ENCODE results near the gene STEAP3. TPM values are rescaled to one million over a fixed set of nuclear protein-coding genes. Genes with fewer than 3 reads are reported as not detected.

The STEAP3 gene
- total RNA-seq, 1 experiment from 2014 or later, result 30.5 TPM

- no peak for TF ChIP-seq CTCF (IDR thresholded peaks at IDR 0.05; ENCODE audit: unreplicated experiment)
- Mint-ChIP-seq H3K4me1 (ENCODE audit: low read depth, unreplicated experiment) (peaks cover 6% of the 10 kb centered on the region), H3K9me3 (ENCODE audit: low read depth, unreplicated experiment) (no peaks in the 10 kb centered on the region), H3K27me3 (ENCODE audit: unreplicated experiment) (no peaks in the 10 kb centered on the region), H3K27ac (ENCODE audit: unreplicated experiment) (no peak overlapping the region), H3K4me3 (ENCODE audit: low read depth, unreplicated experiment) (no peak overlapping the region), H3K36me3 (ENCODE audit: insufficient read depth, unreplicated experiment) (peaks cover 4% of the 10 kb centered on the region)
- no peak for DNase-seq
- intact Hi-C loops (cut with micrococcal nuclease; ENCODE audit: unreplicated experiment), result loop anchor here (10.0 kb wide), 1 partner anchor 93 kb away; no protein-coding TSS in a partner anchor
- CTCF ChIA-PET, result no interaction called here
- BruUV-seq (replicated peaks), result no TSS peak
Observed at GRCh38 chr2:119177171-119177837, 46.3 kb upstream of the STEAP3 start.

GRCh38 chr2:119177838-119178190 is 45.8 kb upstream of the STEAP3 start:
- no TSS peak for BruUV-seq (replicated peaks)
- intact Hi-C loops (cut with micrococcal nuclease; ENCODE audit: unreplicated experiment), result loop anchor here (10.0 kb wide), 1 partner anchor 93 kb away; no protein-coding TSS in a partner anchor
- Mint-ChIP-seq H3K4me1 (ENCODE audit: low read depth, unreplicated experiment) (peaks cover 6% of the 10 kb centered on the region), H3K9me3 (ENCODE audit: low read depth, unreplicated experiment) (no peaks in the 10 kb centered on the region), H3K27ac (ENCODE audit: unreplicated experiment) (no peak overlapping the region), H3K4me3 (ENCODE audit: low read depth, unreplicated experiment) (no peak overlapping the region), H3K36me3 (ENCODE audit: insufficient read depth, unreplicated experiment) (peaks cover 4% of the 10 kb centered on the region), H3K27me3 (ENCODE audit: unreplicated experiment) (no peaks in the 10 kb centered on the region)
- CTCF ChIA-PET, result no interaction called here
- DNase-seq, result no peak
- no peak for TF ChIP-seq CTCF (IDR thresholded peaks at IDR 0.05; ENCODE audit: unreplicated experiment)

GRCh38 chr2:119178776-119179175 is 44.9 kb upstream of the STEAP3 start:
- no TSS peak for BruUV-seq (replicated peaks)
- no peaks in the 10 kb centered on the region for H3K9me3 Mint-ChIP-seq (ENCODE audit: low read depth, unreplicated experiment)
- peaks cover 4% of the 10 kb centered on the region for H3K36me3 Mint-ChIP-seq (ENCODE audit: insufficient read depth, unreplicated experiment)
- intact Hi-C loops (cut with micrococcal nuclease; ENCODE audit: unreplicated experiment), result loop anchor here (10.0 kb wide), 1 partner anchor 94 kb away; no protein-coding TSS in a partner anchor
- DNase-seq, result no peak
- peaks cover 6% of the 10 kb centered on the region for H3K4me1 Mint-ChIP-seq (ENCODE audit: low read depth, unreplicated experiment)
- no peak overlapping the region for H3K4me3 Mint-ChIP-seq (ENCODE audit: low read depth, unreplicated experiment)
- H3K27me3 Mint-ChIP-seq (ENCODE audit: unreplicated experiment), result no peaks in the 10 kb centered on the region
- CTCF ChIA-PET, result interaction anchor here (0.8 to 0.9 kb wide), 2 partner anchors 12 to 31 kb away, joined by 4 to 5 read pairs; no protein-coding TSS in a partner anchor
- H3K27ac Mint-ChIP-seq (ENCODE audit: unreplicated experiment), result no peak overlapping the region
- no peak for TF ChIP-seq CTCF (IDR thresholded peaks at IDR 0.05; ENCODE audit: unreplicated experiment)

DNA sequence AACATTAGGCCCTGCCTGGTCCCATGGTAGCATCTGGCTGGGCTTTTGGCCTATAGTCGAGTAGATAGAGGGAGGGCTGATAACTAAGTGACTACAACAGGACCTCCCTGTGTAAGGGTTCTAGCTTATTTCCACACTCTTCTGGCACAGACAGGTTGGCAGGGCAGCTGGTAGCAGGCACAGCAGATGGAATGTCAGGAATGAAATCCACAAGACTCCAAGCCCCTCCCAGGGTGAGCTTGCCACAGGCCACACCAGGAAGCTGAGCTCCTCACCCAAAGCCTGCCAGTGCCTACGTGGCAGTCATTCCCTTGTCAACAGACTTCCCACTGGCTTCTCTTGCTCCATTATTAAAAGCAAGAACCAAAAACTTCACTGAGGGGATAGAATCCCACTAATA is 44.4 kb upstream of the STEAP3 start:
- H3K4me1 Mint-ChIP-seq (ENCODE audit: low read depth, unreplicated experiment), result peaks cover 6% of the 10 kb centered on the region
- intact Hi-C loops (cut with micrococcal nuclease; ENCODE audit: unreplicated experiment), result loop anchor here (10.0 kb wide), 1 partner anchor 94 kb away; no protein-coding TSS in a partner anchor
- CTCF ChIA-PET, result interaction anchor here (0.8 to 0.9 kb wide), 2 partner anchors 12 to 30 kb away, joined by 4 to 5 read pairs; no protein-coding TSS in a partner anchor
- peaks cover 4% of the 10 kb centered on the region for H3K36me3 Mint-ChIP-seq (ENCODE audit: insufficient read depth, unreplicated experiment)
- H3K4me3 Mint-ChIP-seq (ENCODE audit: low read depth, unreplicated experiment), result no peak overlapping the region
- no TSS peak for BruUV-seq (replicated peaks)
- TF ChIP-seq CTCF (IDR thresholded peaks at IDR 0.05; ENCODE audit: unreplicated experiment), result no peak
- no peaks in the 10 kb centered on the region for H3K9me3 Mint-ChIP-seq (ENCODE audit: low read depth, unreplicated experiment)
- H3K27me3 Mint-ChIP-seq (ENCODE audit: unreplicated experiment), result no peaks in the 10 kb centered on the region
- H3K27ac Mint-ChIP-seq (ENCODE audit: unreplicated experiment), result no peak overlapping the region
- DNase-seq, result peak; percentile 50

Data from Calu3 (cell line).